HepG2 (cell line): Measurements from ENCODE around the gene CLMP. TPM values are rescaled to one million over a fixed set of nuclear protein-coding genes. Genes with fewer than 3 reads are reported as not detected.

Experiments
- ATAC-seq: fragments of 200-7000 bp; cut with Tn5 transposase; 3 replicates; pipeline ENCODE4 v1.9.1; 2020; ENCODE audit warnings: mild to moderate bottlenecking, moderate library complexity
- BruUV-seq: library from RNA; stranded (reverse); fragments of 400-500 nt; replicated peaks from 2 replicates; lab custom pipeline; 2021; lab: Mats Ljungman, UMichigan
- CTCF ChIA-PET: fragments of 300-600 bp; formaldehyde crosslinking; extraction: SDS; loops from one replicate; lab custom pipeline; 2021; ENCODE audit warnings: low total read pairs, inconsistent platforms, low intra/inter-chr PET ratio; lab: Yijun Ruan, JAX
- POLR2A ChIA-PET: fragments of 350-600 bp; sonication (Branson Sonifier 250); formaldehyde crosslinking; loops from one replicate; lab custom pipeline; 2020; ENCODE audit warnings: antibody characterized with exemption, inconsistent platforms; lab: Yijun Ruan, JAX
- DNase-seq: peaks from one replicate; pipeline ENCODE4 v3.0.0-alpha.2; 2015; ENCODE audit warnings: low spot score
- FAIRE-seq: peaks from 3 replicates; lab custom pipeline; 2011; peaks lifted over from hg19 to GRCh38; lab: Jason Lieb, UNC
- H2AFZ ChIP-seq: one replicate; pipeline ENCODE4 v1.6.1; 2011; ENCODE audit warnings: low read length, inconsistent platforms
- H3K27ac ChIP-seq: fragments of 300-600 bp; 3 replicates; pipeline ENCODE4 v1.8.0; 2011; ENCODE audit warnings: mixed run types, mild to moderate bottlenecking, mixed read lengths, low read length, inconsistent platforms; ENCODE audit not compliant: insufficient read depth; ENCODE audit errors: extremely low read length
- H3K27me3 ChIP-seq, 2 experiments: fragments of 200-600 bp in 1 of 2; 2 replicates in 1 of 2; 3 replicates in 1 of 2; pipeline versions ENCODE4 v1.6.0 to v1.8.0; 2011; ENCODE audit warnings: low read length in 2 of 2, mild to moderate bottlenecking in 2 of 2, moderate library complexity in 2 of 2, inconsistent platforms in 1 of 2; ENCODE audit not compliant: insufficient read depth in 2 of 2, control insufficient read depth in 1 of 2
- H3K36me3 ChIP-seq, 2 experiments: fragments of 200-600 bp in 1 of 2; replicated peaks in 1 of 2; 2 replicates in 1 of 2; 3 replicates in 1 of 2; pipeline versions ENCODE4 v1.5.1 to v1.8.0; 2011; ENCODE audit warnings: low read length in 2 of 2, inconsistent platforms in 1 of 2; ENCODE audit not compliant: insufficient read depth in 2 of 2, control insufficient read depth in 1 of 2
- H3K4me1 ChIP-seq: 2 replicates; pipeline ENCODE4 v1.5.1; 2012; ENCODE audit warnings: low read length, inconsistent platforms; ENCODE audit not compliant: insufficient read depth
- H3K4me2 ChIP-seq: 2 replicates; pipeline ENCODE4 v1.6.0; 2011; ENCODE audit warnings: low read depth, low read length, inconsistent platforms
- H3K4me3 ChIP-seq, 3 experiments: fragments of 200-600 bp in 1 of 3; sonication (generic), shearing (Covaris generic) in 1 of 3; replicated peaks in 1 of 3; 2 replicates each; pipeline ENCODE4 v1.5.1; 2011 to 2016; ENCODE audit warnings: low read length in 3 of 3, inconsistent platforms in 2 of 3, low read depth in 2 of 3, mild to moderate bottlenecking in 2 of 3, control low read depth in 1 of 3, mixed read lengths in 1 of 3; ENCODE audit not compliant: insufficient read depth in 1 of 3
- H3K79me2 ChIP-seq: one replicate; pipeline ENCODE4 v1.6.1; 2011; ENCODE audit warnings: low read length, inconsistent platforms; ENCODE audit not compliant: insufficient read depth
- H3K9ac ChIP-seq: 2 replicates; pipeline ENCODE4 v1.6.0; 2011; ENCODE audit warnings: mild to moderate bottlenecking, low read depth, low read length, inconsistent platforms; ENCODE audit not compliant: insufficient read depth
- H3K9me3 ChIP-seq: 2 replicates; pipeline ENCODE4 v1.5.1; 2012; ENCODE audit warnings: mild to moderate bottlenecking, low read length
- H4K20me1 ChIP-seq: 2 replicates; pipeline ENCODE4 v1.6.0; 2011; ENCODE audit warnings: inconsistent platforms, mild to moderate bottlenecking, low read length, moderate library complexity; ENCODE audit not compliant: insufficient read depth
- GTF2F1 ChIP-seq: fragments of 150-350 bp; IDR thresholded peaks from 2 replicates; pipeline ENCODE4 v1.6.1; 2014; ENCODE audit warnings: low read length
- NFRKB ChIP-seq: fragments of 450-650 bp; IDR thresholded peaks from 2 replicates; pipeline ENCODE4 v1.6.1; 2017
- SP140L ChIP-seq: sonication (generic); formaldehyde crosslinking; IDR thresholded peaks from 2 replicates; pipeline ENCODE4 v1.4.0; 2020; ENCODE audit warnings: missing genetic modification reagents, borderline replicate concordance
- SRF ChIP-seq: IDR thresholded peaks from 2 replicates; pipeline ENCODE4 v1.6.1; 2011; ENCODE audit warnings: mild to moderate bottlenecking, low read depth, low read length, moderate library complexity
- STAG1 ChIP-seq: sonication (generic); formaldehyde crosslinking; IDR thresholded peaks from 2 replicates; pipeline ENCODE4 v1.4.0; 2020; ENCODE audit warnings: missing genetic modification reagents
- TMF1 ChIP-seq: sonication (generic); formaldehyde crosslinking; IDR thresholded peaks from 2 replicates; pipeline ENCODE4 v1.8.1; 2022; ENCODE audit warnings: low read depth, missing genetic modification reagents
- ZBTB1 ChIP-seq: sonication (generic); formaldehyde crosslinking; IDR thresholded peaks from 2 replicates; pipeline ENCODE4 v1.4.0; 2020; ENCODE audit warnings: missing genetic modification reagents, borderline replicate concordance
- ZNF382 ChIP-seq: sonication (generic); formaldehyde crosslinking; IDR thresholded peaks from 2 replicates; pipeline ENCODE4 v1.5.0; 2020; ENCODE audit warnings: missing genetic modification reagents, mild to moderate bottlenecking, borderline replicate concordance
- ZNF572 ChIP-seq: sonication (generic); formaldehyde crosslinking; IDR thresholded peaks from 2 replicates; pipeline ENCODE4 v1.5.1; 2020; ENCODE audit warnings: mild to moderate bottlenecking, missing genetic modification reagents
- ZNF607 ChIP-seq: sonication (generic); formaldehyde crosslinking; IDR thresholded peaks from 2 replicates; pipeline ENCODE4 v1.5.1; 2020; ENCODE audit warnings: missing genetic modification reagents, mild to moderate bottlenecking, borderline replicate concordance
- WGBS: methylation state at CpG from one replicate; pipeline ENCODE4 v1.1.6; 2017; ENCODE audit warnings: low lambda C conversion rate; 5-methylcytosine and 5-hydroxymethylcytosine counted together
- in situ Hi-C: cut with HindIII; loops from 2 replicates; pipeline ENCODE4 v1.10.0; 2017; ENCODE audit warnings: low pct_unique_long_range_greater_than_20kb; ENCODE audit not compliant: extremely low pct_ligation_motif_present
- intact Hi-C: fragments of 100-400 bp; cut with micrococcal nuclease; formaldehyde crosslinking; loops from one replicate; pipeline ENCODE4 v1.10.0; 2022; ENCODE audit not compliant: unreplicated experiment
- polyA plus RNA-seq, 8 experiments: library from polyadenylated mRNA; depleted of rRNA in 3 of 8; stranded (reverse) in 7 of 8; unstranded in 1 of 8; fragments of >200 nt; fragmentation: Illumina TruSeq in 4 of 8; extraction: Trizol in 4 of 8; gene quantifications; 2 replicates each; pipeline versions ENCODE4 v1.2.1 to v1.2.3, GENCODE V29; 2011 to 2016; ENCODE audit warnings: low read depth in 4 of 8, missing spikeins in 1 of 8, mixed read lengths in 1 of 8; ENCODE audit not compliant: insufficient read depth in 1 of 8
- total RNA-seq, 5 experiments: library from RNA; depleted of rRNA; stranded (reverse); fragments of >200 nt; fragmentation: Illumina TruSeq; extraction: Trizol; gene quantifications; 2 replicates each; pipeline ENCODE4 v1.2.3, GENCODE V29; 2016; ENCODE audit warnings: low read depth in 1 of 5
- TF ChIP-seq, protein P1 (sequence below): sonication (generic); formaldehyde crosslinking; IDR thresholded peaks from 2 replicates; pipeline ENCODE4 v1.5.0; 2020; ENCODE audit warnings: mild to moderate bottlenecking, missing genetic modification reagents
- TF ChIP-seq, protein P2 (sequence below), 2 experiments: fragments of 450-650 bp in 1 of 2; sonication (generic) in 1 of 2; formaldehyde crosslinking in 1 of 2; IDR thresholded peaks; 2 replicates each; pipeline versions ENCODE4 v1.6.1 to v1.8.0; 2016 to 2022; ENCODE audit warnings: antibody characterized with exemption in 1 of 2, mild to moderate bottlenecking in 1 of 2, missing genetic modification reagents in 1 of 2
- TF ChIP-seq, protein P3 (sequence below): sonication (generic); formaldehyde crosslinking; IDR thresholded peaks from 2 replicates; pipeline ENCODE4 v1.4.0; 2020; ENCODE audit warnings: mild to moderate bottlenecking, missing genetic modification reagents

The CLMP gene
- total and polyA plus RNA-seq, 2 of the 13 experiments (the other 11 are each of a cell fraction or from before 2014, with no cell fraction given) = not detected

DNA sequence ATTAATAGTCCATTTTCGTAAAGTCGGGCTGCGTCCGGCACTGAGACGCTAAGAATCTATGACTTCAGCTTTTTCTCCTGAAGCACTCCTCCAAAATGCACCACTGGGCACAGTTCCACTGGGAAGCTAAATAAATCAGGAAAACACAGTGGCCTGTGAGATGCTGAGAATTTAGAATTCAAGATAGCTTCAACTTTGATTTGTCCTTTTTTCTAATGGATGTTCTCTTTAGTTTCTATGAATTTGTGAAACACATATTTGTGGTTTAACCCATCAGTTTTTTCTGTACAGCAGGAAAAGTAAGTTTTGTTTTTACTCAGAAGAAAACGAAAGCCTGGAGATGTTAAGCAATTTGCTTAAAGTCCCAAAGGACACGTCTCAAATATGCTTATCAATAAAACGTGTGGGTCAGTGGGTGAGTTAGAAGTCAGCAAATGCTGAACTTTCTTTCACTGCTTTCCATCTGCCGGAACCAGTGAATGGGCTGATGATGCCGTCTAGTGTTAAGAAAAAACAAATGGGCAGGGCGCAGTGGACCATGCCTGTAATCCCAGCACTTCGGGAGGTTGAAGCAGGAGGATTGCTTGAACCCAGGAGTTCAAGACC lies 40.7 kb upstream of the CLMP start:
- FAIRE-seq = no peak
- no peaks in the 10 kb centered on the region for H3K36me3 ChIP-seq
- no peak overlapping the region for H3K27ac ChIP-seq
- no peak for DNase-seq
- CTCF ChIA-PET = no interaction called here
- WGBS = 78% methylated on average over 12 of the region's 12 CpGs
- in situ Hi-C loops = no loop called here
- H2AFZ ChIP-seq = no peak overlapping the region
- ATAC-seq = no peak
- TF ChIP-seq SRF (no peak), NFRKB (no peak), ZNF572 (CRISPR knock-in tag) (no peak), ZBTB1 (CRISPR knock-in tag) (no peak), SP140L (no peak), ZNF607 (CRISPR knock-in tag) (no peak), ZNF382 (CRISPR knock-in tag) (no peak), TMF1 (no peak), GTF2F1 (no peak), STAG1 (CRISPR knock-in tag) (no peak)
- TF ChIP-seq, protein P1, sequence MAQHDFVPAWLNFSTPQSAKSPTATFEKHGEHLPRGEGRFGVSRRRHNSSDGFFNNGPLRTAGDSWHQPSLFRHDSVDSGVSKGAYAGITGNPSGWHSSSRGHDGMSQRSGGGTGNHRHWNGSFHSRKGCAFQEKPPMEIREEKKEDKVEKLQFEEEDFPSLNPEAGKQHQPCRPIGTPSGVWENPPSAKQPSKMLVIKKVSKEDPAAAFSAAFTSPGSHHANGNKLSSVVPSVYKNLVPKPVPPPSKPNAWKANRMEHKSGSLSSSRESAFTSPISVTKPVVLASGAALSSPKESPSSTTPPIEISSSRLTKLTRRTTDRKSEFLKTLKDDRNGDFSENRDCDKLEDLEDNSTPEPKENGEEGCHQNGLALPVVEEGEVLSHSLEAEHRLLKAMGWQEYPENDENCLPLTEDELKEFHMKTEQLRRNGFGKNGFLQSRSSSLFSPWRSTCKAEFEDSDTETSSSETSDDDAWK (CRISPR knock-in tag) = no peak
- TF ChIP-seq, protein P2, sequence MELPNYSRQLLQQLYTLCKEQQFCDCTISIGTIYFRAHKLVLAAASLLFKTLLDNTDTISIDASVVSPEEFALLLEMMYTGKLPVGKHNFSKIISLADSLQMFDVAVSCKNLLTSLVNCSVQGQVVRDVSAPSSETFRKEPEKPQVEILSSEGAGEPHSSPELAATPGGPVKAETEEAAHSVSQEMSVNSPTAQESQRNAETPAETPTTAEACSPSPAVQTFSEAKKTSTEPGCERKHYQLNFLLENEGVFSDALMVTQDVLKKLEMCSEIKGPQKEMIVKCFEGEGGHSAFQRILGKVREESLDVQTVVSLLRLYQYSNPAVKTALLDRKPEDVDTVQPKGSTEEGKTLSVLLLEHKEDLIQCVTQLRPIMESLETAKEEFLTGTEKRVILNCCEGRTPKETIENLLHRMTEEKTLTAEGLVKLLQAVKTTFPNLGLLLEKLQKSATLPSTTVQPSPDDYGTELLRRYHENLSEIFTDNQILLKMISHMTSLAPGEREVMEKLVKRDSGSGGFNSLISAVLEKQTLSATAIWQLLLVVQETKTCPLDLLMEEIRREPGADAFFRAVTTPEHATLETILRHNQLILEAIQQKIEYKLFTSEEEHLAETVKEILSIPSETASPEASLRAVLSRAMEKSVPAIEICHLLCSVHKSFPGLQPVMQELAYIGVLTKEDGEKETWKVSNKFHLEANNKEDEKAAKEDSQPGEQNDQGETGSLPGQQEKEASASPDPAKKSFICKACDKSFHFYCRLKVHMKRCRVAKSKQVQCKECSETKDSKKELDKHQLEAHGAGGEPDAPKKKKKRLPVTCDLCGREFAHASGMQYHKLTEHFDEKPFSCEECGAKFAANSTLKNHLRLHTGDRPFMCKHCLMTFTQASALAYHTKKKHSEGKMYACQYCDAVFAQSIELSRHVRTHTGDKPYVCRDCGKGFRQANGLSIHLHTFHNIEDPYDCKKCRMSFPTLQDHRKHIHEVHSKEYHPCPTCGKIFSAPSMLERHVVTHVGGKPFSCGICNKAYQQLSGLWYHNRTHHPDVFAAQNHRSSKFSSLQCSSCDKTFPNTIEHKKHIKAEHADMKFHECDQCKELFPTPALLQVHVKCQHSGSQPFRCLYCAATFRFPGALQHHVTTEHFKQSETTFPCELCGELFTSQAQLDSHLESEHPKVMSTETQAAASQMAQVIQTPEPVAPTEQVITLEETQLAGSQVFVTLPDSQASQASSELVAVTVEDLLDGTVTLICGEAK (IDR thresholded peaks at IDR 0.05) = no peak
- TF ChIP-seq, protein P2 (CRISPR knock-in tag; IDR thresholded peaks at IDR 0.05) = no peak
- TF ChIP-seq, protein P3, sequence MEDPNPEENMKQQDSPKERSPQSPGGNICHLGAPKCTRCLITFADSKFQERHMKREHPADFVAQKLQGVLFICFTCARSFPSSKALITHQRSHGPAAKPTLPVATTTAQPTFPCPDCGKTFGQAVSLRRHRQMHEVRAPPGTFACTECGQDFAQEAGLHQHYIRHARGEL (CRISPR knock-in tag) = no peak
- POLR2A ChIA-PET = no interaction called here
- no peaks in the 10 kb centered on the region for H4K20me1 ChIP-seq
- no TSS peak for BruUV-seq
- H3K4me2 ChIP-seq = no peak overlapping the region
- H3K9ac ChIP-seq = no peak overlapping the region
- no peaks in the 10 kb centered on the region for H3K9me3 ChIP-seq
- intact Hi-C loops = no loop called here
- no peak overlapping the region for H3K4me3 ChIP-seq
- H3K27me3 ChIP-seq = no peaks in the 10 kb centered on the region
- H3K79me2 ChIP-seq = no peaks in the 10 kb centered on the region
- peaks cover 10% of the 10 kb centered on the region for H3K4me1 ChIP-seq
